C4-2B (cell line): ENCODE data around the gene SCUBE2.

Source experiments
- H3K27ac ChIP-seq: fragments of 450-650 bp; 2 replicates; pipeline ENCODE4 v1.5.1; 2017
- ZFX ChIP-seq: fragments of 450-650 bp; IDR thresholded peaks from 2 replicates; pipeline ENCODE4 v1.6.1; 2017
- TF ChIP-seq, protein P1 (sequence below): fragments of 450-650 bp; conservative IDR thresholded peaks from 2 replicates; pipeline ENCODE4 v1.5.1; 2017; ENCODE audit warnings: mild to moderate bottlenecking

Gene SCUBE2

DNA sequence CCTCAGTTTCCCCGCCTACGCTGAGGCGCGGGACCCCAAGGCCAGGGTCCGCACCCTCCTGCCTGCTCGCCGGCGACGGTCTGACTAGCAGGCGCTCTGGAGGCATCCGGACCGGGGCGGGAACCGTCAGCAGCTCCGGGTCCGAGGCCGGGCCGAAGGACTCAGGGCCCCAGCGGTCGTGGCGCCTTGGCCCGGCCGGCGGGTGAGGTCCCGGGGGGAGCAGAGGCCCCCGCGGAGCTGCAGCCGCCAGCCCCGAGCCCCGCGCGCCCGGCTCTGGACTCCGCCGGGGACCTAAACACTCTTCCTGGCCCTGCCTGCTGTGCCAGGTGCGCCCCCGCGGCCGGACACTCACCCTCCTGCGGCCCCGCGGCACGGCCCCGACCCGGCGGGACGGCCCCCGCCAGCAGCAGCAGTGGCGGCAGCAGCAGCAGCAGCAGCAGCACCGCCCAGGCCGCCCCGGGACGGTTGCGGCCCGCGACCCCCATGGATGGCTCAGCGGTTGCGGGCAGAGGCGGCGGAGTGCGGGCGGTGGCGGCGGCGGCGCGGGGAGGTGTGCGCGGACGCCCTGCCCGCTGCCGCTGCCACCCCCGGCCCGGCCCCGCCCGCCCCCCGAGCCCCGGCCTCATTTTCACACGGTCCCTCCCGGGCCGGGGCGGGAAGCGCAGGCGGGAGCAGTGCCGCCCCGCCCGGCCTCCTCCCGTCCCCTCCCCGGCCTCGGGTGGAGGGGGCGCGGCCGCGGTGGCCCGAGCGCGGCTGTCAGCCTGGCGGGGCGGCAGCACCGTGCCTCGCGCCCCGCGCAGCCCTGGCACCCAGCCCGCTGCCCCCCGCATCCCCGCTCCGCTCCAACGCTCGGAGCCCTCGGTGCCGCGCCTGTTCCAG, at the start of gene SCUBE2:
TSS of gene SCUBE2 (minus strand) at position 556 of the 879 bp plus-strand sequence. CDS start at position 485, 71 bp downstream.
- H3K27ac ChIP-seq: no peak within 1 kb of the TSS
- TF ChIP-seq ZFX: no peak
- TF ChIP-seq, protein P1, sequence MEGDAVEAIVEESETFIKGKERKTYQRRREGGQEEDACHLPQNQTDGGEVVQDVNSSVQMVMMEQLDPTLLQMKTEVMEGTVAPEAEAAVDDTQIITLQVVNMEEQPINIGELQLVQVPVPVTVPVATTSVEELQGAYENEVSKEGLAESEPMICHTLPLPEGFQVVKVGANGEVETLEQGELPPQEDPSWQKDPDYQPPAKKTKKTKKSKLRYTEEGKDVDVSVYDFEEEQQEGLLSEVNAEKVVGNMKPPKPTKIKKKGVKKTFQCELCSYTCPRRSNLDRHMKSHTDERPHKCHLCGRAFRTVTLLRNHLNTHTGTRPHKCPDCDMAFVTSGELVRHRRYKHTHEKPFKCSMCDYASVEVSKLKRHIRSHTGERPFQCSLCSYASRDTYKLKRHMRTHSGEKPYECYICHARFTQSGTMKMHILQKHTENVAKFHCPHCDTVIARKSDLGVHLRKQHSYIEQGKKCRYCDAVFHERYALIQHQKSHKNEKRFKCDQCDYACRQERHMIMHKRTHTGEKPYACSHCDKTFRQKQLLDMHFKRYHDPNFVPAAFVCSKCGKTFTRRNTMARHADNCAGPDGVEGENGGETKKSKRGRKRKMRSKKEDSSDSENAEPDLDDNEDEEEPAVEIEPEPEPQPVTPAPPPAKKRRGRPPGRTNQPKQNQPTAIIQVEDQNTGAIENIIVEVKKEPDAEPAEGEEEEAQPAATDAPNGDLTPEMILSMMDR: no peak

DNA sequence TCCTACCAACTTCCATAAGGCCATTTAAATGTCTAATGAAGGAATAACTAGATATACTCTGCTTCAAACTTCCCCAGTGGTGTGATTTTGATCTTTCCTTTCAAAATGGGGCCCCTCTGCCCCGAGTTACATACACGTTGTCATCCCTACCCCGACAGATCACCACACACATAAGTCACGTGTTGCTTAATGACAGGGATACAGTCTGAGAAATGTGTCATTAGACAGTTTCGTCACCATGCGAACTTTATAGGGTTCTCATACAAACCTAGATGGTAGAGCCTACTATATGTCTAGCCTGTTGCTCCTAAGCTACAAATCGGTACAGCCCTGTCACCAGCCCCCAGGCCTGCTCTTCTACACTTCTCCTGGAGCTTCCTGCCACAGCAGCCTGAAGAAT, 49.8 kb upstream of the SCUBE2 start:
- no peak overlapping the region for H3K27ac ChIP-seq
- no peak for TF ChIP-seq ZFX
- TF ChIP-seq, protein P1: no peak

DNA sequence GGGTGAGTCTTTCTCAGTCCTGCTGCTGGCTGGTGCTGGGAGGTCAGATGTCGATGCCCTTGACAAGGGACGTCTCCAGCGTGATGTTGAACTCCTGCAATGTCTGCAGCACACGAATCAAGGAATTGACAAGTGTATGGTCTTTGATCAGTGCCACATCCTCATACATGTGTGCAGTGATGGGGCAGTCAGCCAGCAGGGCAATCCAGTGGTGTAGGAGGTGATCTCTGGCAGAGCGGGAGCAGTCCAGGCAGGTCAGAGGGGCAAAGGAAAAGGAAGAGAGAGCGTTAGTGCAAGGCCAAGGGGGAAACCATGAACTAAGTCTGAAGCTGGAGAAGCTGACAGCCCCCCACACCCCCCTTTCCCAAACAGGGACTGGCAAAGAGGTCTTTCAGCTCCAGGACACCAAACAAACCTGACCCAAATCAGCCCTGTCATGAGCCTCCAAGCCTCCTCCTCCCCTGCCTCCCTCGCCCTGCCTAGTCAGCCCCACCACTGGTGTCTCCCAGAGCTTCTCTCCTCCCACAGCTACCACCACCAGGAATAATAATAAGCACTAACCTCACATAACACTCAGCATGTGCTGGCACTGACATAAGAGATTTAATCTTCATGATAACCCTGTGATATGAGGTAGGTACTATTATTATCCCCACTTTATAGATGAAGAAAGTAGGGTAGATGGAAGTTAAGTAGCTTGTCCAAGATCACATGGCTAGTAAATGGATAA, 48.4 kb upstream of the SCUBE2 start:
- TF ChIP-seq, protein P1: no peak
- no peak for TF ChIP-seq ZFX
- peak overlapping the region; percentile 74 for H3K27ac ChIP-seq

DNA sequence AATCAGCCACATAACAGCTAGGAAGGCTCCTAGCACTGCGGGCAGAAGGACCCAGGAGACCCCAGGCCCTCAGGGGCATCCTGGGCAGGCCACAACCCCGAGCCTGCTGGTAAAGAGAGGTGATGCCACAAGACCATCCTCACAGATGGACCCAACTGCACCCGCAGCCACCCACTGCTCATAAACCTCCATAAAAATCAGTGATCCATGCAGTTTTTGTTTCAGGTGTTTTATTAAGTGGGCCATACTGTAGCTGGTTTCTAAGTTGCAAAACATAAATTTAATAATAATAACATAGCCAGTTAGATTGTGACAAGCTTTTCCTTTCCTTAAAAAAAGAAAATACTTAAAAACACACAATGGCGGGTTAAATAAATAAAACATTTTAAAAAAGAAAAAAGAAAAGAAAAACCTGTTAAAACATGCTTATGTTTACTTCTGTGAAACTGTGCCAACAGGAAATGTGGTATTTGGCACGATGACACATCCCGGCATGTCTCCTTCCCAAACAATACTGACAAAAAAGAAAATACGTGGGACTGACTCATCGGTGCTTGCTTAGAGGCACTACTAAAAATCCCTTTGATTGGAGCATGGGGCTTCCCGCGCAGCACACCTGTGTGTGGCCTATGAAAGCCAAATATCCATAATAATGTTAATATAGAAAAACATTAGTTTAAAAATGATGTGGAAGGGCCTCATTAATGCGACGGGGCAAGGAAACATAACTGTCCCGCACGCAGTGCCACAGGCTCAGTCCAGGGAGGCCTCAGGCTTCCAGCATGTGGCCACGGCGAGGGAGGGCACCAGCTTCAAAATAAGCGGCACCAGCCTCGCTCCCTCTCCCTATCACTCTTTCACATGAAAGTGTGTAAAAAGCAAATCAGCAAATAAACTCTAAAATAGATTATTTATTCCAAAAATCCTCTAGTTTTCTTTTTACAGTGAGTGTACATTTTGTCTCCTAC, 47.5 kb upstream of the SCUBE2 start:
- peak overlapping the region; percentile 74 for H3K27ac ChIP-seq
- TF ChIP-seq, protein P1: no peak
- TF ChIP-seq ZFX: no peak

DNA sequence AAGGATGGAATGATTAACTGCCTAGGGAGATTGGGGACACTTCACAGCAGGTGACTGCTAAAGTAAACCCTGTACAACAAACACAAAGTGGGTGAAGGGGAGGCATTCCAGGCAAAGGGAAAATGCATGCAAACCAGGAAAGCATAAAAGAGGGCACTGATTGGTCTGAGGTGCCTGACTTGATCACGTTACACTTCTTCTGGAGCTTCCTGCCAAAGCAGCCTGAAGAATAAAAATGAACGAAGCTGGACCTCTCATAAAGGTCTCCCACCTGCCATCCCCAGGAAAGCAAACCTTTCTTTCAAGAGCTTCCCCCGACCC, 46.7 kb upstream of the SCUBE2 start:
- peak overlapping the region; percentile 74 for H3K27ac ChIP-seq
- TF ChIP-seq ZFX: no peak
- TF ChIP-seq, protein P1: peak; percentile 83; the same call in 1 of the 2 replicates

DNA sequence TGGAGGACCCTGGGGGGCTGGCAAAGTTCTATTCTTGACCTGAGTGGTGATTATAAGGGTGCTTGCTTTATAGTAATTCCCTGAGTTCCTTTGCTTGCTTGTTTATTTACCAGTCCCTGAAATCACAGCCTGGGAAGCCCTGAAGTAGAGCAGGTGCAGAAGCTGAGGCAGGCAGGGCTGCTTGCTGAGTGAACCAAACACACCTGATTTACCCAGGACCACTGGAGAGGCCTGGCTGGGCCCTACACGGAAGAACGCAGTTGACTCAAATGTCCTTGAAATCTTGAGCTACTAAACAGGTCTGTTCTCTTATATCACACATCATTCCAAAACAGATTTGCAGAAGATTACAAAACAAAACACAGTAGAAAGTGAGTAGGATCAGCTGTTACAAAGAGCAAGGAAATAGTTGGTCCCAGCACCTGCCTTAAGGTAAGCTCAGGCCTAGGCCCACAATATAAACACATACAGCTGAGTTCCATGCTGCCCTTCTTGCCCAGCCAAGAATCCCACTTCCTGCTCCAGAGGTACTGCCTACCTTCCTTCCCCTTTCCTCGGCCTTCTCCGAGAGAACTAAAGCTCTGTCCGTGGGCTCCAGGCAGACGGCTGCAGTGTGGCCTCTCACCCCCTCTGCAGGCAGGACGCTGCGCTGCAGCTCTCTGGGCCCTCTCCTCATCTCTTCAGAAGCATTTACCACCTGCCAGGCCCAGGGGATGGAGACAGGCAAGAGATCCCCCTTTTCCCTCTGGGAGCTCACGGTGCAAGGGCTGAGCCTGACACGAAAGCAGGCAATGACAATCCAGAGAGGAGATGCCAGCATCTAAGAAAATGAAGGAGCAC, 46.1 kb upstream of the SCUBE2 start:
- peak overlapping the region; percentile 74 for H3K27ac ChIP-seq

More for the DNA sequence above, 46.1 kb upstream of the SCUBE2 start:
- no peak for TF ChIP-seq ZFX
- TF ChIP-seq, protein P1: peak; percentile 99
